GM23248 (cell line): ENCODE results near the gene AQP12A. TPM values are rescaled to one million over a fixed set of nuclear protein-coding genes. Genes with fewer than 3 reads are reported as not detected.

ENCODE experiments used
- DNase-seq: peaks from one replicate; pipeline ENCODE4 v3.0.0-alpha.2; 2015
- H2AFZ ChIP-seq: fragments of 200-600 bp; sonication (generic); 2 replicates; pipeline ENCODE4 v1.6.1; 2016; ENCODE audit warnings: antibody characterized with exemption
- H3F3A ChIP-seq: fragments of 200-600 bp; sonication (generic); 2 replicates; pipeline ENCODE4 v1.6.1; 2016; ENCODE audit warnings: mild to moderate bottlenecking, antibody characterized with exemption, mixed run types; ENCODE audit not compliant: insufficient read depth
- H3K27ac ChIP-seq: fragments of 200-600 bp; sonication (generic); 2 replicates; pipeline ENCODE4 v1.5.1; 2016; ENCODE audit warnings: mild to moderate bottlenecking
- H3K27me3 ChIP-seq: fragments of 200-600 bp; sonication (generic); replicated peaks from 2 replicates; pipeline ENCODE4 v1.6.1; 2016; ENCODE audit warnings: mild to moderate bottlenecking; ENCODE audit not compliant: insufficient read depth
- H3K36me3 ChIP-seq: fragments of 200-600 bp; sonication (generic); 2 replicates; pipeline ENCODE4 v1.6.1; 2016; ENCODE audit warnings: low read depth, mild to moderate bottlenecking
- H3K4me1 ChIP-seq: fragments of 200-600 bp; sonication (generic); 2 replicates; pipeline ENCODE4 v1.6.1; 2016; ENCODE audit warnings: mild to moderate bottlenecking; ENCODE audit not compliant: insufficient read depth
- H3K4me2 ChIP-seq: fragments of 200-600 bp; sonication (generic); one replicate; pipeline ENCODE4 v1.6.1; 2016; ENCODE audit warnings: mild to moderate bottlenecking; ENCODE audit not compliant: unreplicated experiment
- H3K4me3 ChIP-seq: fragments of 200-600 bp; sonication (generic); 2 replicates; pipeline ENCODE4 v1.5.1; 2016; ENCODE audit warnings: mild to moderate bottlenecking
- H3K79me2 ChIP-seq: fragments of 200-600 bp; sonication (generic); 2 replicates; pipeline ENCODE4 v1.6.1; 2016; ENCODE audit warnings: mild to moderate bottlenecking; ENCODE audit not compliant: insufficient read depth
- H3K9ac ChIP-seq: fragments of 200-600 bp; sonication (generic); 2 replicates; pipeline ENCODE4 v1.6.1; 2016; ENCODE audit warnings: mild to moderate bottlenecking
- H3K9me2 ChIP-seq: fragments of 200-600 bp; sonication (generic); 2 replicates; pipeline ENCODE4 v1.6.1; 2016; ENCODE audit warnings: mixed run types, mild to moderate bottlenecking, moderate library complexity; ENCODE audit not compliant: insufficient read depth
- H3K9me3 ChIP-seq: fragments of 200-600 bp; sonication (generic); one replicate; pipeline ENCODE4 v1.6.1; 2017; ENCODE audit warnings: low read depth
- H4K20me1 ChIP-seq: fragments of 200-600 bp; sonication (generic); 2 replicates; pipeline ENCODE4 v1.6.0; 2016; ENCODE audit not compliant: insufficient read depth
- EZH2 ChIP-seq: fragments of 200-600 bp; sonication (generic); IDR thresholded peaks from 2 replicates; pipeline ENCODE4 v1.6.1; 2018; ENCODE audit warnings: antibody characterized with exemption, mild to moderate bottlenecking; ENCODE audit not compliant: insufficient read depth, poor library complexity, severe bottlenecking
- EZH2phosphoT487 ChIP-seq: fragments of 200-600 bp; sonication (generic); IDR thresholded peaks from 2 replicates; pipeline ENCODE4 v1.6.1; 2018; ENCODE audit warnings: antibody characterized with exemption, moderate library complexity, mild to moderate bottlenecking, low read depth; ENCODE audit not compliant: insufficient read depth
- WGBS, 2 experiments: methylation state at CpG; one replicate each; pipeline ENCODE4 v1.1.6; 2015 to 2017; ENCODE audit warnings: low lambda C conversion rate in 2 of 2, low coverage in 1 of 2; ENCODE audit errors: missing lambda C conversion rate in 2 of 2; 5-methylcytosine and 5-hydroxymethylcytosine counted together
- in situ Hi-C: fragments of 300-500 bp; cut with MboI; formaldehyde crosslinking; loops from 2 replicates; pipeline ENCODE4 v1.15.0; 2020
- polyA plus RNA-seq: library from polyadenylated mRNA; unstranded; fragments of >200 nt; fragmentation: Nextera tagmentation; extraction: Ambion mirVana; gene quantifications from 2 replicates; pipeline ENCODE4 v1.2.1, GENCODE V29; 2016
- total RNA-seq: library from RNA; depleted of rRNA; stranded (reverse); fragments of >200 nt; shearing (Covaris generic); gene quantifications from 2 replicates; pipeline ENCODE4 v1.2.3, GENCODE V29; 2014

AQP12A gene
- total and polyA plus RNA-seq, 2 experiments from 2014 or later, result not detected

DNA sequence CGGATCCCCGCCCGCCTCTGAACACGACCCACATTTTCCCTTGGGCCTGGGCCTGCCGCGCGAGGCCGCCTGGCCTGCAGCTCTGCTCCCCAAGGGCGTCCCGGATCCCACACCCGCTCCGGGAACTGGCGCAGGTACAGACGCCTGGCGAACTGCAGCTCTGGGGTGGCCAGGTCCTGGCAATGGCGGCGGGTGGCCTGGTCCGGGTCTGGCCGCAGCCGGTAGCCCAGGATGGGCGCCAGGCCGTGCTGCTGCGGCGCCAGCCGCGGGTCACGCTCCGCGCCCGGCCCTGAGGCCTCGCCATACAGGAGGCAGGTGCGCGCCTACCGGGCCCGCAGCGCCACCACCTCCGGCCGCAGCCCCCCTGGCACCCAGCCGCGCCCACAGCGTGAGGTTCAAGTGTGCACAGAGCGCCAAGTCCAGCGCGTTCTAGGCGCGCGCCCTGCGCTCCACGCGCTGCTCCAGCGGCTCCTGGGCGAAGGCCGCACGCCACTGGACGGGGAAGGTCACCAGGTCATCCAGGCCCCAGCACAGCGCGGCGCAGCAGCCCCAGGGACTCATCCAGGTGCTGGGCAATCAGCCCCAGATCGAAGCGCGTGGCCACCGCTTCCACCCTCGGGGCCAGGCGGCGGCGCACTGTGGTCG is 9.5 kb downstream of the AQP12A start:
- Histone ChIP-seq H2AFZ (no peak overlapping the region), H3K36me3 (no peaks in the 10 kb centered on the region), H3K9me2 (no peaks in the 10 kb centered on the region), H3K9ac (no peak overlapping the region), H3K27ac (no peak overlapping the region), H3F3A (no peaks in the 10 kb centered on the region), H3K4me2 (no peak overlapping the region), H3K79me2 (no peaks in the 10 kb centered on the region), H3K9me3 (no peaks in the 10 kb centered on the region), H3K4me3 (no peak overlapping the region), H3K4me1 (no peaks in the 10 kb centered on the region), H3K27me3 (peaks cover 15% of the 10 kb centered on the region; the same call in 1 of the 2 replicates), H4K20me1 (no peaks in the 10 kb centered on the region)
- in situ Hi-C loops, result no loop called here
- no peak for TF ChIP-seq EZH2phosphoT487
- 87 to 88% methylated on average over 54 to 67 of the region's 67 CpGs for whole genome bisulfite sequencing, 2 experiments
- no peak for DNase-seq

- in situ Hi-C loops, result no loop called here
- Histone ChIP-seq H3K9ac (no peak overlapping the region), H3K27ac (no peak overlapping the region), H2AFZ (no peak overlapping the region), H3F3A (no peaks in the 10 kb centered on the region), H3K9me2 (no peaks in the 10 kb centered on the region), H3K36me3 (no peaks in the 10 kb centered on the region), H3K27me3 (peaks cover 22% of the 10 kb centered on the region), H3K4me2 (no peak overlapping the region), H3K79me2 (no peaks in the 10 kb centered on the region), H3K4me3 (no peak overlapping the region), H4K20me1 (no peaks in the 10 kb centered on the region), H3K9me3 (no peaks in the 10 kb centered on the region), H3K4me1 (no peaks in the 10 kb centered on the region)
- no peak for DNase-seq
- TF ChIP-seq EZH2, result no peak
- TF ChIP-seq EZH2phosphoT487, result no peak
- WGBS, 2 experiments, result 76 to 86% methylated on average over 20 to 22 of the region's 30 CpGs
Observed at GRCh38 chr2:240701736-240702639, 10.3 kb downstream of the AQP12A start.

DNA sequence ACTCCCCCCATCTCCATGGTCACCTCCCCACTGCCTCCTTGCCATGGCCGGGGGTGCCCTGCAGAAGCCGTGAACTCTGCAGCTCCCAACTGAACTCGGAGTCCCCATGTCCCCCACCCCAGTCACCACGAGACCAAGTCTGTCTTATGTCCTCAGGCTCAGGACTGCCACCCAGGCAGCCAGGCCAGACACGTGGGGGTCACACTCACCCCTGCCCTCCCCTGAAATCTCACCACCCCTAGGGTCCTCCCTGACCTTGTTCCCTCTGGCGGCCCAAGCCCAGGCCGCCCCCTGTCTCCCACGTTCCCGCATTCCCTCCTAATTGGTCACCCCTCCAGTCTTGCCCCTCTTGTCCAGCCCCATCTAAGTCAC is 11.0 kb downstream of the AQP12A start:
- H3F3A ChIP-seq, result no peaks in the 10 kb centered on the region
- no peak overlapping the region for H2AFZ ChIP-seq
- no peaks in the 10 kb centered on the region for H4K20me1 ChIP-seq
- no peak overlapping the region for H3K27ac ChIP-seq
- no peak for DNase-seq
- H3K4me3 ChIP-seq, result no peak overlapping the region
- no peaks in the 10 kb centered on the region for H3K4me1 ChIP-seq
- H3K4me2 ChIP-seq, result no peak overlapping the region
- no peaks in the 10 kb centered on the region for H3K9me2 ChIP-seq
- H3K9me3 ChIP-seq, result no peaks in the 10 kb centered on the region
- TF ChIP-seq EZH2phosphoT487 (no peak), EZH2 (no peak)
- H3K27me3 ChIP-seq, result peaks cover 28% of the 10 kb centered on the region
- in situ Hi-C loops, result no loop called here
- no peak overlapping the region for H3K9ac ChIP-seq
- H3K79me2 ChIP-seq, result no peaks in the 10 kb centered on the region
- 41 to 51% methylated on average over 7 to 9 of the region's 9 CpGs for WGBS, 2 experiments
- no peaks in the 10 kb centered on the region for H3K36me3 ChIP-seq

- Histone ChIP-seq H3K9ac (no peak overlapping the region), H4K20me1 (no peaks in the 10 kb centered on the region), H3K4me3 (no peak overlapping the region), H3K9me2 (no peaks in the 10 kb centered on the region), H3K27me3 (peaks cover 38% of the 10 kb centered on the region), H3F3A (no peaks in the 10 kb centered on the region), H3K36me3 (no peaks in the 10 kb centered on the region), H3K4me1 (no peaks in the 10 kb centered on the region), H3K4me2 (no peak overlapping the region), H3K79me2 (no peaks in the 10 kb centered on the region), H2AFZ (no peak overlapping the region), H3K9me3 (no peaks in the 10 kb centered on the region), H3K27ac (no peak overlapping the region)
- no peak for DNase-seq
- in situ Hi-C loops, result no loop called here
- no peak for TF ChIP-seq EZH2
- no peak for TF ChIP-seq EZH2phosphoT487
- WGBS, 2 experiments, result 51 to 53% methylated on average over 14 to 17 of the region's 18 CpGs
Observed at GRCh38 chr2:240703417-240704341, 12.0 kb downstream of the AQP12A start.
